Panc1 (cell line): ENCODE results near the gene ZNF879.

Source experiments
- CTCF ChIP-seq: fragments of 450-650 bp; IDR thresholded peaks from 2 replicates; pipeline ENCODE4 v1.5.1; 2017; ENCODE audit warnings: mild to moderate bottlenecking
- POLR2AphosphoS5 ChIP-seq: IDR thresholded peaks from 2 replicates; pipeline ENCODE4 v1.6.1; 2012; ENCODE audit warnings: mild to moderate bottlenecking, low read depth, low read length, moderate library complexity
- REST ChIP-seq, 2 experiments: IDR thresholded peaks; 2 replicates each; pipeline ENCODE4 v1.6.1; 2011 to 2012; ENCODE audit warnings: low read depth in 2 of 2, control low read depth in 1 of 2, low read length in 1 of 2, mild to moderate bottlenecking in 1 of 2, moderate library complexity in 1 of 2; ENCODE audit not compliant: insufficient read depth in 1 of 2
- SIN3A ChIP-seq: IDR thresholded peaks from 2 replicates; pipeline ENCODE4 v1.6.1; 2012; ENCODE audit warnings: low read depth, mild to moderate bottlenecking, low read length, moderate library complexity, borderline replicate concordance; ENCODE audit not compliant: insufficient read depth
- TCF7L2 ChIP-seq: IDR thresholded peaks from 2 replicates; pipeline ENCODE4 v1.6.1; 2011; ENCODE audit warnings: mild to moderate bottlenecking, low read depth, low read length, inconsistent platforms

- TF ChIP-seq CTCF (no peak), TCF7L2 (no peak), POLR2AphosphoS5 (no peak), REST (IDR thresholded peaks at IDR 0.05; ENCODE audit: insufficient read depth in 1 of 2, low read depth in 2 of 2, low read length in 1 of 2) (no peak), SIN3A (no peak)
Observed at GRCh38 chr5:179079165-179079987, 55.8 kb downstream of the ZNF879 start.
